Sigmoid colon (tissue), 4 donors: ENCODE data around the gene FAM180A.

Experiments used
- CTCF ChIP-seq, 4 experiments: fragments of 450-650 bp in 3 of 4; fragments of 200-600 bp in 1 of 4; IDR thresholded peaks; one replicate each; pipeline ENCODE4 v1.5.1; 2016 to 2019; ENCODE audit warnings: antibody characterized with exemption in 4 of 4, mild to moderate bottlenecking in 3 of 4, moderate library complexity in 2 of 4
- EP300 ChIP-seq, 4 donors: sonication (generic); formaldehyde crosslinking; IDR thresholded peaks; one replicate each; pipeline ENCODE4 v1.6.1; 2017; ENCODE audit warnings: antibody characterized with exemption in 4 of 4
- POLR2A ChIP-seq, 2 donors: fragments of 450-650 bp; IDR thresholded peaks; one replicate each; pipeline ENCODE4 v1.6.1; 2016; ENCODE audit warnings: antibody characterized with exemption in 2 of 2, mild to moderate bottlenecking in 2 of 2, moderate library complexity in 2 of 2
- POLR2AphosphoS5 ChIP-seq, 4 donors: sonication (generic); formaldehyde crosslinking; IDR thresholded peaks; one replicate each; pipeline ENCODE4 v1.6.1; 2017; ENCODE audit warnings: antibody characterized with exemption in 4 of 4

- TF ChIP-seq CTCF (IDR thresholded peaks at IDR 0.05) (no peak), POLR2A (IDR thresholded peaks at IDR 0.05) (no peak), EP300 (IDR thresholded peaks at IDR 0.05) (no peak), POLR2AphosphoS5 (IDR thresholded peaks at IDR 0.05) (no peak)
These were observed 40.8 kb upstream of the FAM180A start for GRCh38 chr7:135789431-135789830.
